Esophagus mucosa (tissue), 1 donor: ENCODE data around the gene YOD1. TPM values are rescaled to one million over a fixed set of nuclear protein-coding genes. Genes with fewer than 3 reads are reported as not detected.

Experiments
- ATAC-seq: fragments of 200-7000 bp; cut with Tn5 transposase; one replicate; pipeline ENCODE4 v1.9.1; 2020
- total RNA-seq: library from RNA; stranded (reverse); gene quantifications from one replicate; pipeline ENCODE4 v1.2.4, GENCODE V29; 2023
- donor health status: DM: yes; HTN: yes; CAD: no.

YOD1 gene
- total RNA-seq, 1 donor from 2014 or later, result 14.4 TPM

DNA sequence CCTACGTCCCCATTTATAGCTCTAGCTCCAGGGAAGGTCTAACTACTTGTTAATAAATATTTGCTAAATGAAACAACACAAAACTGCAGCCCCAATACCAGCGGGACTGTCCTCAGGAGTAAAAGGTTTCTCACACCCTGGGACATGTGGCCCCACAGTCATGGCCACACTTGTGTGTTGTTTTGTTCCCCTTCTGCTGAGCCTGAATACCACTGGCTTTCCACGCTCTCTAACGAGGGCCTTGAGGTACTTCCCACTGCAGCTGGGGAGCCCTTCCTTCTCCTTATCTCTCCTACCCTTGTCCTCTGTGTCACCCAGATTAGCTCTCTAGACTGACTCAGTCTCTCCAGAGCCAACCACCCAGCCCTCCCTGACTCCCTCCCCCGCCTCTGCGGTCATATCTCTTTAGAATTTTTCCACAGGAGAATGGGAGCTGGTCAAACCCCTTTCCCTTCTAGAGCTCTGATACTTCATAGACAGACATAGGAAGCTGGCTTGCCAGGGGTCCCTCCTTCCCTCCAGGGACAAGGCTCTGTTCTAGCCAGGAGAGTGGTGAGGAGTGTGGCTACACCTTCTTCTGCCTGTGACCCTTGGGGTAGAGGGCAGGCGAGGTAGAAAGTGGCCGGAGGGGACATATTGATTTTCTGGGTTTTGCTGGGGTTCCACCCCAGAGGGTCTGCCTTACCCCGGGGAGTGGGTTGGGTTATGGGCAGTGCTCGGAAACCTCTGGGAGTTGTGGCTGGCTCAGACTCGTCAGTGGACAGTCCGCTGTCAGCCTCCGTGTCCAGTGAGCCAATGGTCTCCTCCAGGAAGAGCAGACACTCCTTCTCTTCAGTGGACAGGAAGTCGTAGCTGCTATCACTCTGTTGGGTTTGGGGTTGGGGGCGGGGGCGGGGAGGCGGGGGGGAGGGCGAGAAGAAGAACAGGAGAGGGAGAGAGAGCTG, 26.5 kb downstream of the YOD1 start:
- no peak for ATAC-seq

GRCh38 chr1:207022996-207023679, 27.9 kb downstream of the YOD1 start:
- no peak for ATAC-seq

DNA sequence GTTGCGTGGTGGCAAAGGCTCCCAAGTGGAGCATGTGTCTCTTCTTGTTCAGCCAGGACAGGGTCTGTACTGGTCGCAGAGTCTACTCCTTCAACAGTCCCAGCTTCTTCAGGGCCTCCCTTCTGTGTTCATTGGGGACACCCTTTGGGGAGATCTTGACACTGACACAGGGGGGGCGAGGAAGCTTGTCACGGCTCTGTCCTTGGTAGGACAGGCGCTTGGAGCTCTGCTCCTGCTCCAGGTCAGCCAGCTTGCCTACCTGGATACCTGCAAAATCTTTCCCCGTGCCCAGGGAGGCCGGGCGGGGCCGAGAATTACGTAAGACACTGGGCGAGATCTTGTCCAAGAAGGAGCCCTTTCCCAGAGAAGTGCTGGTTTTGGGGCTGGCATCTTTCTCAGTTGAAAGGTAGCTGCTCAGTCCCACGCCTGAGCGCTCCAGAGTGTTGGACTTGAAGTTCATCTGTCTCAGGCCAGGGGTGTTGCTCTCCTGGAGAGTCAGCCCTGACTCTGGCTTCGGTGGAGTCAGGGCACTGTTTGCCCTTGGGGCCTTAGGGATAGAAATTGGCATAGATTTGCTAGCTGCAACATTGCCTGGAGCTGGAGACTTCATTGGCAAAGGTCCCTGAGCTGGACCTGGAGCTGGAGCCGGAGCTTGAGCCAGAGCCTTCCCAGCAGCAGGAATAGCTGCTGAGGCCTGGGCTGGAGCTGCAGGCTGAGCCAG, 29.0 kb downstream of the YOD1 start:
- no peak for ATAC-seq

- ATAC-seq, result no peak
Measured at GRCh38 chr1:207021139-207021861, 29.7 kb downstream of the YOD1 start.

- peak; percentile 1 for ATAC-seq
Measured at GRCh38 chr1:207020709-207021107, 30.3 kb downstream of the YOD1 start.

DNA sequence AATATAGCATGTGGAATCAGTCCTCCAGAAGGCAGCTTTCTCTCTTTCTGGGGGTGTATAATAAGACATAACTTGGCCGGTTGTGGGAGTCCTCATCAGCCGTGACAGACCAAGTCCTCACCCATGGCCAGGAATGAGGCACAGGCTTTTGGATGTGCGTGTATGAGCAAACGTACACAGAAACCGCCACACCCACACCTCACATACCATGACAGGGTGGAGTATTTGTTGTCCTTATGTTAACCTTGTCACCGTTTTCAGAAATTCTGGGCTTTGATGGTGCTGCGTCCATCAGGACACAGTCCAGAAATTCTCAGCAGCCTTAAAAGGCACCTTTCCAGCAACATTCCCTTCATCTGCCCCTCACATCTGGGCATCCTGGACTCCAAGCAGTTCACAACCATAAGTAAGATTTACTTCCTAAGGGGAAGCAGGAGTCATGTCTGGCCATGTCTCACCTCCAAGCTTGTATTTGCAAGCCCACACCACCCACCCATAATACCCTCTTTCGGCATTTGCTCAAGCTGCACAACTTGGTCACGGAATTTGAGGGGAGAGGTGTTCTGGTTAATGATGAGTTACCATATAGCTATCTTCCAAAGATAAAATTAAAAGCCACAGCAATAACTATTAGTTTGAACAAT, 30.8 kb downstream of the YOD1 start:
- ATAC-seq, result peak; percentile 89

DNA sequence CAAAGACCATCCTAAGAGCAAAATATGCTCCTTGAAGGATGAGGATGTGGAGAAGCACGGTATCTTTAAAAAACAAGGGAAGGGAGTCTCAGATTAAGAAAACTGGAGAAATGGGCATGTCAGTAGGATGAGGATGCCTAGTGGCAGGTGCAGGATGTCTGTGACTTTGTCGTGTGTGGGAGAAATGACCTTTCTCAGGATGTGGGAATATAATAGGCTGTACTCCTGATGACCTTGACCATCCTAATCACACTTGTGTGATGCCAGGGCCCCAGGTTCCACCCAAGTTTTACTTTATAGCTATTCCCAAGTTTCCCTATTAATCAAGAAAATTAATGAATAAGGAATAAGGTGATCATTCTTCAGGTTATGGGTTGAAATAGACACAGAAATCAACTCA, 31.3 kb downstream of the YOD1 start:
- ATAC-seq, result no peak

- ATAC-seq, result no peak
Measured at GRCh38 chr1:207019161-207019560, 31.8 kb downstream of the YOD1 start.

DNA sequence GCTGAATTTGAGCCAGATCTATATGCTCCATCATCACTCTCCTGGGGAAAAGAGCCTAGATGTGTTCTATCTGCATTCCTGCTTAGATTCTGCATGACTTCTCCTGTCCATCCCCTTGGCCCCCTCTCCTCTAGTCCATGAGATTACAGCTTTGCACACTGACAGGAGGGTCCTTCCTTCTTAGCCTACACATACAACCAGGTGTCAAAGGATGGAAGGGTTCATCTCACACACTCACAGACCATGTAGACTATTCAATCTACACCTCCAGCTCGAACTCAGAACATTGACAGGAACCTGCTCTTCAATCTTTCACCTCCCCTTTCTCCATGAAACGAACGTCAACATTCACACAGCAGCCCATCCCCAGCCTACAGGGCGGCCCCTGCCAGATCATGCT, 32.3 kb downstream of the YOD1 start:
- ATAC-seq, result no peak

DNA sequence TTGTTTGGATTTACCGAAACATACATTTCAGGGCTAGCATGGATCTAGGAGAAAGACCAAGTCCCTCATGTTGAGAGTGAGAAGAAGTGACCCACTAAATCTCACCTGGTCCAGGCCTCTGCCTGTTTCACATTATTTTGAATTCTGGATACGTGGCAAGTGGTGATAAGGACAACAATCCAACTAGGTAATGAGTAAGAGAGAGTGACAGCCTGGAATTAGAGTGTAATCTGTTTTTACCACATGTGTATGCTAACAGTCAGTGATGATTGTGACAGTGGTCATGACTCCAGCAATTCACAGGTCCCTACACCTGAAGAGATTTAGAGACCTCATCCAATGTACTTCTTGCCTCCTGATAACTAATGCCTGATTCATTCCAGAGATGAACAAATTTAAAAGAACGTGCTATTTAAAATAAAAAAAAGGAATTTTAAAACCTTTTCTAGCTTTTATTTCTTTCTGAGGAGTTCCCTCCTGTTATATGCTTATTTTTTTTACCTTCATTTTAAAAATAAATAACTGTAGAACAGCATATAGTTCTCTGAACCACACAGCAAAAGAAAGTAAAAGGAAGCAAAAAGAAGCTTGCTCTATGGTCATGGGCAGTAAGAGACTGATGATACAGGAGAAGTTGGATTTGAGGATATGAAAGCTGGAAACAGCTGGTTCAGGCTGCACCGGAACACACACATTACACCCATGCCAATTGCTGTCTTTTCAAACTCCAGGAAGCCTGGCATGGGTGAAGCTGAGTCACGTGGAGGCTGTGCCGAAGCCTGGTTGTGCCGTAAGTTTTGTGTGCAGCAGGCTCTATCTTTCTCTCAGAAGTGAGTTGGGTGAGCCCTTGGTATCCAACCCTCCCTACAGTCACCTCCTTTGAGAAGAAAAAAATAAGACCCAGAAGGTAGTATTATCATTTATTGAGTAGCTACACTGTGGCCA, 33.1 kb downstream of the YOD1 start:
- ATAC-seq, result peak; percentile 55

DNA sequence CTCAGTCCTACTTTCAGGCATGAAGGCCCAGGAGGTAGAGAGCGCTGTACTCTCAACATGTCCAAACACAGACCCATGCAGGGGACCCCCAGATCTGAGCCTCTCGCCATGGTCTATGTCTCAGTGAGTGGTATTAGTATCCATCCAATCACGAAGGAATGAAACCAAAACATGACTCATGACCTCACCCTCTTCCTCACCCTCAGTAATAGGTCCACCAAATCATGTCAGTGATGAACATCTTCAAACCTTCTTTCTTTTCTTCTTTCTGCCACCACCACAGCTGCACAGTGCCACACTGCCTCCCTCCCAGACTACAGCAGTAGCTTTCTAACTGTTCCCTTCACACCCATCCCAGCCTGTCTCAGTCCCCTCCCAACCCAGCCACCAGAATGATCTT, 35.2 kb downstream of the YOD1 start:
- peak; percentile 2 for ATAC-seq

GRCh38 chr1:207014728-207015127, 36.3 kb downstream of the YOD1 start:
- no peak for ATAC-seq

- ATAC-seq, result no peak
Measured at GRCh38 chr1:207013321-207014085, 37.5 kb downstream of the YOD1 start.

DNA sequence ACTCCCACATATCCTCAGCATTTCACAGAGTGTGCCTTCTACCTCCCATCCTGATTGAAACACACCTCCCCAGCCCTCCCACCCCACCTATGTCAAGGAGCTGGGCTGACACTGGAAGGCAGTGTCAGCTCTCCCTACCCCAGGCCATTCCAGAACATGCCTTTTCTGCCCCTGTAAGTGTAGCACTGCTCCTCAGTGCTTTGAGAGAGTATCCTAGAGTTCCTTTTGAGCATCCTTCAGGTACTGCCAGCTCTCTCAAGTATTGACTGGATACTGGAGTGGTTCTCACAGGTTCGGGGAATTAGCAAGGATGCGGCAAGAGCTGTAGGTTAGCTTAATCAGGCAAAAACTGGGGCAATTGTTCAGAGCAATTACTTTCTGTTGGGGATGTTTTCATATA, 40.3 kb downstream of the YOD1 start:
- no peak for ATAC-seq

DNA sequence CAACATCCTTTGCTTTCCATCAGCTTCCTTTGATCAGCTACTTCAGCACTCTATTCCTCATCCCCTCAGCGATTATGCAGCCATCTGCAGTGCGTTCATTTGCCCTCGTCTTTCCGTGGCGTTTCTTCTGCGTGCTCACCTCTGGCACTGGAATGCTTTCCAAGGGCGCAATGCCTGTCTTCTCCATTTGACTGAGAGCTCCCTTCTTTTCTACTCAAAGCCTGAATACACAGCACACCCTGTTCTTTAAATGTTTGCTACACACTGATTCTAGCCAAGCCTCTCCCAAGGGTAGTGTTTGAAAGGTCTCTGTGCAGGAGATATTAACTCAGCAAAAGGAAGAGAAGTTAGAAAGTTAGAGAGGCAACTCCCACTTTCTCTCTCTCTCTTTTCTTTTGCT, 41.1 kb downstream of the YOD1 start:
- ATAC-seq, result no peak

DNA sequence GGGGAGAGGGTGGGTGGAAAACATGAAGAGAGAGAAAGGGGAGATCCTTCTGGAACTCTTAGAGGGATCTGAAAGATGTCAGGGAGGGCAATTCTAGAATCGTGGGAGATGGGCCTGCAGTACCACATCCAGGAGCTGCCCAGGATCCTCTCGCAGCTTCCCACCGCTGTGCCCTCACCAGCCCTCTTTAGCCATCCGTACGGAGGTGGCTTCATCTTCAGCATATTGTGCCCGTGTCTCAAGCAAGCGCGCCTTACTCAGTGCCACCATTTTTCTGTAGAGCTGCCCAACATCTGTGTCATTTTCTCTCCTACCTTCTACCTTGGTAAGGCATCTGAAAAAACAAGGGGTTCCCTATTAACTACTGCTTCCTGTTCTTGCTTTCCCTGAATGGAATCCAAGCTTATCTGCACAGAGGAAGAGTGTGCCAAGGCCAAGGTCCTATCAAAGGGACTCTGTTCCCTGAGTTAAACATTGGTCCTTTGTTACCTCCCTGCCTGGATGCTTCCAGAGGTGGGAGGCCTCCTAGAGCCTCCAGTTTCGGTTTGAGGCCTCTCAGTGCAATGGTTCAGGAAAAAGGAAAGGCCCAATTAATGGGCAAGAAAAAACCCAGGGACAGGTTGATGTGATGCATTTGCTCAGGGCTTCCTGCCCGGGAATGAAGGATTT, 41.7 kb downstream of the YOD1 start:
- no peak for ATAC-seq

GRCh38 chr1:207007352-207008033, 43.5 kb downstream of the YOD1 start:
- peak; percentile 58 for ATAC-seq

GRCh38 chr1:207006914-207007313, 44.1 kb downstream of the YOD1 start:
- ATAC-seq, result no peak

DNA sequence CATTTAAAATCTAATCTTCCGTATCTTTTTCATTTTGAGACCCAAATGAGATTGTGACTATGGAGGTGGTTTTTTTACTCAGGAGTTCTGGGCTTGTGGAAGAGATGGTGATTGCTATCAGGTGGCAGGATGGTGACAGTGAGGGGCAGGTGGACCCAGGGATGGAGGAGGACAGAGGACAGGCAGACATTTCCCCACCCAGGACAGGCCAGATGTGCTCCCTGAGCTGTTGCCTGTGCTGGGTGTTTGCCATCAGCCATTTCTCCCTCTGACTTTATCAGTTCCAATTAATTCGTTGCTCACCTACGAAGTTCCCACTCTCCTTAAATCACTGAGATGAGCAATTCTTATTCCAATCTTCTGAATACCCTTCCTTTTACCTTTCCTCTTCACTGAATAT, 44.9 kb downstream of the YOD1 start:
- ATAC-seq, result no peak
